Activated naive CD4-positive, alpha-beta T cell (primary cell): ENCODE data around the gene MKLN1.
"Not testable (repeated sequence)": the region's sequence is repeated elsewhere in the genome, so short reads cannot be mapped to it uniquely, and the experiment has no call there.

ENCODE experiments used
- DNase-seq, 4 experiments: peaks; one replicate each; lab custom pipeline; 2025; lab: John Stamatoyannopoulos, UW

MKLN1 gene

DNA sequence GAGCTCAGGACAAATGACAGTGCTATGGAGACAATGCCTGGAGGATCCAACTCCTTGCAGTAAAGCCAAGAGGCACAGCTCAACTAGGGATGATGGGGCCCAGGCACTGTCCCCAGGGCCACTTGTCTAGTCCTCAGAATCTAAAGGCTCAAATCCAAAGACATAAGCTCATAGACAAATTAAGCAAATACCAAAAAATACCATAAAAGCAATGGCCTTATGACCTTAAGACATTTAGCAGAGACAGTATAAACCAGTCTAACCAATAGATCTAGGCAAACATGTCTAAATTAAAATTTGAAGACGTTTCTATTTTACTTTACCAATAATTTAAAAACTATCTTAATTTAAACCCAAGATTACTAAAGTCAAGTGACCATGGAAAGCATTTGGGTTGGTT is 14.8 kb upstream of the MKLN1 start:
- DNase-seq: no peak

DNA sequence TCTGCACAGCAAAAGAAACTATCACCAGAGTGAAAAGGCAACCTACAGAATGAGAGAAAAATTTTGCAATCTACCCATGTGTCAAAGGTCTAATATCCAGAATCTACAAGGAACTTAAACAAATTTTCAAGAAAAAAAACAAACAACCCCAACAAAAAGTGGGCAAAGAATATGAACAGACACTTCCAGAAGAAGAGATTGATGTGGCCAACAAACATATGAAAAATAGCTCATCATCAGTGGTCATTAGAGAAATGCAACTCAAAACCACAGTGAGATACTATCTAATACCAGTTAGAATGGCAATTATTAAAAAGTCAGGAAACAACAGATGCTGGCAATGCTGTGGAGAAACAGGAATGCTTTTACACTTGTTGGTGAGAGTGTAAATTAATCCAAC is 7.1 kb upstream of the MKLN1 start:
- no peak for DNase-seq

DNA sequence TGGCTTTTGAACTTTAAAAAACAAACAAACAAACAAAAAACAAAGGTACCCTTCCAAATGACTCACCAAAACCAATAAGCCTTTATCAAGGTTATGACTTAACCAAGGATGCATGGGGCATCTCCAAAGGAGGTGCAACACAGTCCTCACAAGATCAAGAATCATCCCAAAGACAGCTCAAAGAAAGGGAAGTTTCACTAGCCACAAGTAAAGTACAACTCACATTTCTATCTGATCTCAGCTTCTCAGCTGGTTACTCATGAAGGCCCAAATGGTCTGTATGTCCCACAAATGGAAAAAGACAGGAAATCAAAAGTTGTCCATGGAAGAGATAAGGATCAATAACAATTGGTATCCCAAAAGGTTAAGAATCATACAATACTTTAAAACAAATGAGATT is 6.0 kb upstream of the MKLN1 start:
- DNase-seq: no peak

DNA sequence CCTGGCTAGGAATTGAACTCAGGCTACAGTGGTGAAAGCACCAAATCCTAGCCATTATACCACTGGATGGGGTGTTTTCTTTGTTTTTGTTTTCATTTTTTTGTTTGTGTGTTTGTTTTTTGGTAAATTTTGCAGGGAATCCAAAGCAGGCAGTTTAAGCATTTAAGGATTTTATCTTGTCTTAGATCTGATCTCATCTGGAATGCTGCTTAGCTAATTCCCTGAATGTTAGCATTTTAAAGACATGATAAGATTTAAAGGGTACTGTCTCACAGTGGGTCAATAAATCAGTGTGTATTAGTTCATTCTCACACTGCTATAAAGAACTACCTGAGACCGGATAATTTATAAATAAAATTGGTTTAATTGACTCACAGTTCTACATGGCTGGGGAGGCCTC is 5.6 kb upstream of the MKLN1 start:
- DNase-seq: no peak

DNA sequence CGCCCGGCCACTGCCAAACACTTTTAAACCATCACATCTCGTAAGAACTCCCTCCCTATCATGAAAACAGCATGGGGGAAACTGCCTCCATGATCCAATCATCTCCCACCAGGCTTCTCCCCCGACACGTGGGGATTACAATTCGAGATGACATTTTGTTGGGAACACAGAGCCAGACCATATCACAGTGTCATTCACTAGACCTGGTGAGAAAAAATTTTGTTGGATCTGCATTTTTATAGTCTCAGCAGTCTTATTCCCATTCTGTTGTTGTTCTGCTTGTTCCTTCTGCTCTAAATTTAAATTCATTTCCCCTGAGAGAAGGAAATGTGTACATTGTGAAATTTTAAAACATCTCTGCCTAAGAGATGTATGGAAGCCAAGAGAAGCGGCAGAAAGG is 4.8 kb upstream of the MKLN1 start:
- no peak for DNase-seq

DNA sequence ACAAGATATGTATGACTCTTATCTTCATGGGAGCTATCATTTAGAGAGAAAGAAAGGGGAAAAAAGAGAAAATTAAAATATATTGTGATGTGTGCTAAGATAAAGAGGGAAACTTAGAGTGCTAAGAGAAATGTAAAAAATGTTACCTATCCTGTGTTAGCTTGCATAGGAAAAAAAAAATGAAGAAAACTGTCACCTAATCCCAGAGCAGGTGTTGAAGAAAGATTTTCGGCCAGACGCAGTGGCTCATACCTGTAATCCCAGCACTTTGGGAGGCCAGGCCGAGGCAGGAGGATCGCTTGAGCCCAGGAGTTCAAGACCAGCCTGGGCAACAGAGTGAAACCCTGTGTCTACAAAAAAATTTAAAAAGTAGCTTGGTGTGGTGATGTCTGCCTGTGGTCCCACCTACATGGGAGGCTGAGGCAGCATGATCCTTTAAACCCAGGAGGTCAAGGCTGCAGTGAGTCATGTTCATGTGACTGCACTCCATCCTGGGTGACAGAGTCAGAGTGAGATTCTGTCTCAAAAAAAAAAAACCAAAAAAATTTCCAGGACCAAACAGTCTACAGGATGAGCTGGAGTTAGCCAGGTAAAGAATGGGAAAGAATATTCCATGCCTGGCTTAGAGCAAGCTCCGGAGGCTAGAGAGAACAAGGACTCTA is 2.4 kb upstream of the MKLN1 start:
- DNase-seq: no peak

DNA sequence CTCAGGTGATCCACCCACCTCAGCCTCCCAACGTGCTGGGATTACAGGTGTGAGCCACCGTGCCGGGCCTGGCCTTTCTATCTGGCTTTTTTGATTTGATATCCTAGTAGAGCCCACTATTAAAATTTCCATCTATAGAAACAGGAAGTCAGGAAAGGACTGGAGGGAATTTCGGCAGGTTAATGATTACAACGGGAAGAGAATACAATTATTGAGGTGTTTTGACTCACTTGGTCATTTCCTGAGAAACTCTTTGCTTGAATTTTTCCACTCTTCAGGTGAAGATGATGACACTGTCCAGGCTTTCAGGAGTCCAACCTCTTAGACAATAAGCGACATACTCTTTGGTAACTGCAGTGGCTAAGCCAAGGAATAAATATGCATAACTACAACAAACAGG is 1.1 kb upstream of the MKLN1 start:
- no peak for DNase-seq

DNA sequence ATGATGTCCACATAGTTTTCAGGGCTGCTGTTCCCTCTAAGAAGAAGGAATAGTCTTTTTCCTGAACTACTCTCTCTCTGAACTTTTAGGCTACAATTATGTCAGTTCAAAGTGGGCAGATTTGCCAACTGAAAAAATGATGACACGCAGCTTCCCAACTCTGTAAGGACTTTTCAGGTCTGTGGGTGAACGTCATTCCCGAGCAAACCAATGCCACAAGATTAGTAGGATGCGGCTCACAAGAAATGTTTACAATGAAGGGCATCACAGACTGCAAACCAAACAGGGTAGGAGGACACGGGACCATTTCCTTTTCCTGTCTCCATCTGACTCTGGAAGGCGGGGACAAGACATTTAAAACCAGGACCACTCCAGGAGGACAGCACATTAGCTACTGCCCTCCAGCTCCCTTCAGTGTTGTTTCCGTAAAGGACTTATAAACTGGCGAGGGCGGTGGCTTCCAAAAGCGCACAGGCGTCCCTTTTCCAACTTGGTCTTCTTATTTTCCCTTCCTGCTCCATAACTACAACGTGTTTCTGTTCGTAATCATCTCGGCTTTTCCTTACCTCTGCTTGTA is 539 bp upstream of the MKLN1 start:
- no peak for DNase-seq

DNA sequence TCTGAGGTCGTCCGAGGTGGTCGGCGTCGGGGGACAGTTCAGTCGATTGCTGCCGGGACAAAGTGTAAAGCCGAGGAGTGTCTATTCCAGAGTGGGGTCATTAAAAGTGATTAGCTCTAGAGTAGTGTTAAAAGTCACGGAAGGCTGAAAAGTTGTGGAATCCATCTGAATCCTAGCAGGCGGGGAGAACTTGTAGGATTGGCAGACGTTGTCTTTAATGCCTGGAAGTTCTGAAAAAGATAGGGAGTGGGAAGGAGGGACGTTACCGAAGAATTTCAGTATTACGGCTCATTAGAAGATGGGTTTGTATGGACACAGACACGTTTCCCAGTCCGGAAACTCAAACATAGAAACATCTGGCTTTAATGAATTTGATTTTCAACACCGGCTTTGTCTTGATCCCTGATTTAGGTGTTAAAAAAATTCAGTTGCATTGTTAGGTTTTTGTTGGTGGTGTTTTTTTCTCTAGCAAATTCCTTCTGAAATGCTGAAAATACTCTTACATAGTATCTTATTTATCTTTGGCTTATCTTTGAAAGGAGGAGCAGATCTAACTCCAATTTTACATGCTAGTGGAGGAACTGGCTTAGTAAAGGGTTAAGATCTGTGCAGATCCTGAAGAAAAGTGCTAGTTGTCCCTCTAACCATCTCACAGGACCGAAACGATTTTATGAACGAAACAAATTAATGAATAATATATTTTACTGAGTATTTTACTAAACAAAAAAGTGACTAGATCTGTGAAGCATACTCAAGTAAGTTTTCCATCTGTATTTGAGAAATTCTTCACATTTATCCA is 900 bp downstream of the MKLN1 start:
- DNase-seq: no peak

DNA sequence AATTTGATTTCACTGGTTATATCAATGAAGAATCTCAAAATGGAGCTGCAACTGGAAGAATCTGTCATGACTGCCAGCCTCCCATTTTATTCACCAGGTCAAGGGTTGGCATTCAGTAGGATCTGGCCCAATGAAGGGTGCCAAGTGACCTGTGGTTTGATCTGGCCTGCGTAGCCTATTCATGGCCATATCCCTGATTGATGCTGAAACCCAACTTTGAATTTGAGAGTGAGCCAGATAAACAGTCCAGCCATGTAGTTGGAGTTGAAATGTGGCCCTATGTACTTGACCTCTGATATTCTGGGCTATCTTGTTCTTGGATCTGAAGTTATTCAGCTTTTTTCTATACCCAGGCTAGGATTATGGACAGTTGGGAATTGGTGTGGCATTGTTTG is 1.5 kb downstream of the MKLN1 start:
- DNase-seq: no peak

DNA sequence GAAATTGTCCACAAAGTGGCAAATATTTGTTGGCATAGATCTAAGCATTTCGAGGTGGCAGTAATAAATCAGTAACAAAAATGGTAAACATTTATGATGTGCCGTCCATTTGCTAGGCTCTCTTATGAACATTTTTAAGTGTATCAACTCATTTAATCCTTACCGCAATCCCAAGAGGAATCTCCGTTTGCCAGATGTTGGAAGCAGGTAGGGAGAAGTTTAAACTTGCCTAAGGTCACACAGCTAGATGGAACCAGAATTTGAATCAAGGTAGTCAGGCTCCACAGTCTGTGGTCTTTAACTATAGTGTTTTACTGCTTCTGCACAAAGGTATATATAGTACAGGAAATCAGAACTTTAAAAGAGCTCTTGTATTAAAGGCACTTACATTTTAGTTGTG is 2.6 kb downstream of the MKLN1 start:
- DNase-seq: no peak

DNA sequence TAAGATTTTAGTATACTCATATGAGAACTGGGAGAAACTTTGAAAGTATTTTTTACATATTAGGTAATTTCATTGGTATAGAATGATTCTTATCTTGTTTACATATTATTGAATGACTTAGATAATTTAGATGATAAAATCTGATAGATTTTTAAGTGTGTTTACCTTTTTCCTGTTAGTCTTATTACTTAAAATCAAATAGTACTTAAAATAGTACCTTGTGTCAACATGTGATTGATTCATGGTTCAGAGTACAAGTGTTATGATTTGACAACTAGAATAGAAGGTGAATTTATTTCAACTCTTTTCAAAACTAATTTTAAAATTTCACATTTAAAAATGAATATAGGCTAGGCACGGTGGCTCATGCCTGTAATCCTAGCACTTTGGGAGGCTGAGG is 4.1 kb downstream of the MKLN1 start:
- DNase-seq: no peak

DNA sequence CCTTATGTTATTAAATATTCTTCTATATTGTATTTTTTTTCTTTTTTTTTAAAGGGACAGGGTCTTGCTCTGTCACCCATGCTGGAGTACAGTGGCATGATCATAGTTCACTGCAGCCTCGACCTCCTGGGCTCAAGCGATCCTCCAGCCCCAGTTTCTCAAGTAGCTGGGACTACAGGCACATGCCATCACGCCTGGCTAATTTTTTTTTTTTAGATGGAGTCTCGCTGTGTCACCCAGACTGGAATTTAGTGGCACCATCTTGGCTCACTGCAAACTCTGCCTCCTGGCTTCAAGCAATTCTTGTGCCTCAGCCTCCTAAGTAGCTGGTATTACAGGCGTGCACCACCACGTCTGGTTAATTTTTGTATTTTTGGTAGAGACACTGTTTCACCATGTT is 5.1 kb downstream of the MKLN1 start:
- DNase-seq: not testable (repeated sequence)

DNA sequence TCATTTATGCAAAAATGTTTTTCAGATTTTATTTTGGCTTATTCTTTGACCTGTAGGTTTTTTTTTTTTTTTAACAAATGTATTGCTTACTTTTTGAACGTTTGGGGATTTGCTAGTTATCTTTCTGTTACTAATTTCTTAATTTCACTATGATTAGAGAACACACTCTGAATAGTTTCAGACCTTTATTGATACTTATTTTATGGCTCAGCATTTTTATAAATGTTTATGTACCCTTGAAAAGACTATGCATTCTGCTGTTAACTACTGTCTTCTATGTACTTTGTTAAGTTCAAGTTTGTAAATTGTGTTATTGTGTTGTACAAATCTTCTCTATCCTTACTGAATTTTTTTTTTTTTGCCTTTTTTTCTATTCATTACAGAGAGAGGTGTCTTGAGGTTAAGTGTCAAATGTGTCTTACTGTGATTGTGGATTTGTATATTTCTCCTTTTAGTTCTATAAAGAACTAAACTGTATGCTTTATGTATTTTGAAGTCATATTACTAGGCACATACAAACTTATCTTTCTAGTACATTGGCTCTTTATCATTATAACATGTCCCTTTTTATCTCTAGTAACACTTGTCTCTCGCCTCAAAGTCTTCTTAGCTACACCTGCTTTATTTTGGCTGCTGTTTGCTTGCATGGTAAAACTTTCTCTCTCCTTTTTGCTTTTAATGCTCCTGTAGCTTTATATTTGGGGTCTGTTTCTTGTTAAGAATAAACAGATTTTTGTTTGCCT is 8.1 kb downstream of the MKLN1 start:
- DNase-seq: no peak

DNA sequence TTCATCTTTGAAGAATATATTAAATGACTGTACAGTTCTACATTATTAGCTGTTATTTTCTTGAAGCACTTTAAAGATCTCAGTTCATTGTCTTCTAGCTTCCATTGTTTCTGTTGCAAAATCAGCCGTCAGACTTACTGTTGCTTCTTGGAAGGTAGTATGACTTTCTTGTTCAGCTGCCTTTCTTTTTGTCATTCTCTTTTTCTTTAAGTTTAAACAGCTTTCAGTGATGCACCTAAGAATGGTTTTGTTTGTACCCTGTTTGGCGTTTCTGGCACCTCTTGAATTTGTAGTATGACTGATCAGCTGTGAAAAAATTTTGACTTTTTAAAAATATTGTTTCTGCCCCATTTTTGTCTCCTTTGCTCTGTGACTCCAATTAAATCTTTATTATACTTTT is 9.3 kb downstream of the MKLN1 start:
- no peak for DNase-seq

DNA sequence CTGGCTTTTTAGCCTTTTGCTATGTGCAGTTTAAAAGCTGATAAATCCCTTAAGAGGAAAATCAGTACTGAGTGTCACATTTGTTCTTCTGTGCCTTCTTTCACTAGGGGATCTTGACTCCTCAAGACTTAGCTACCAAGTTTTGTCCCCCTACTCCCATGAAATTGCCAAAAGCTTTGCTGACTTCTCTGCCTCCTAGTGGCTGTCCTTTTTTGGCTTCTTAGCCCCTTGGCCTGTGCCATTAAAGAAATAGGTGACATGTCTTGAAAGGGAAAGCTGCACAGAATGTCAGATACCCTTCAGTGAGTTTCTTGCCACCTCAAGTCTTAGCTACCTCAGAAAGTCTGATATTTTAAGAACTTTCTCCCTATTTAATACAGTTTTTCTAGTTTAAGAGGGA is 10.5 kb downstream of the MKLN1 start:
- no peak for DNase-seq

DNA sequence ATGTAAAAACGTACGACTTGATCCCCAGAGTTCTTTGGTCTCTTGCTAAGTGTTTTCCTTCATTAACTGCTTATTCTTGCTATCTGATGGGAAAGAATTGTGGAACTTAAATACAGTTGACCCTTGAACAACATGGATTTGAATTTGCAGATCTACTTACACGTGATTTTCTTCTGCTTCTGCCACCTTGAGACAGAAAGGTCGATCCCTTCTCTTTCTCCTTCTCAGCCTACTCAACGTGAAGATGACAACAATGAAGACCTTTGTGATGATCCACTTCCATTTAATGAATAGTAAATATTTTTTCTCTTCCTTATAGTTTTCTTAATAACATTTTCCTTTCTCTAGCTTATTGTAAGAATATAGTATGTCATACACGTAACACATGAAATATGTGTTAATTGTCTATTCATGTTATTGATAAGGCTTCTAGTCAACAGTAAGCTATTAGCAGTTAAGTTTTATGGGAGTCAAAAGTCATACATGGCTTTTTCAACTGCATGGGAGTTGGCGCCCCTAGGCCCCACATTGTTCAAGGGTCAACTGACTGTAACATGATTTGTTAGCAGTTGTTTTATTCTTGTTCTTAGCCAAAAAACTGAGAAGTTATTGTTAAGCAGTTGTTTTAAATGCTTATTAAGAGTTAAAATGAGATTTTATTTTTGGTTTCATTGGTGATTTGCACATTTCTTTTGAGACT is 11.2 kb downstream of the MKLN1 start:
- DNase-seq: no peak

DNA sequence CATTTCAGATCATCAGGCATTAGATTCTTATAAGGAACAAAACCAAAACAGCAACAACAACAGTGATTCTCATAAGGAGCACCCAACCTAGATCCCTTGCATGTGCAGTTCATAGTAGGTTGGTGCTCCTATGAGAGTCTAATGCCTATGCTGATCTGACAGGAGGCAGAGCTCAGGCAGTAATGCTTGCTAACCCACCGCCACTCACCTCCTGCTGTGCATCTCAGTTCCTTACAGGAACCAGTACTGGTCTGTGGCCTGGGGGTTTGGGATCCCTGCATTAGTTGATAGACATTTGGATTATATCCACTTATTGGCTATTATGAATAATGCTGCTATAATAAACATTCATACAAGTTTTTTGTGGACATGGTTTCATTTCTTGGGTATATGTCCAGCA is 14.0 kb downstream of the MKLN1 start:
- no peak for DNase-seq

DNA sequence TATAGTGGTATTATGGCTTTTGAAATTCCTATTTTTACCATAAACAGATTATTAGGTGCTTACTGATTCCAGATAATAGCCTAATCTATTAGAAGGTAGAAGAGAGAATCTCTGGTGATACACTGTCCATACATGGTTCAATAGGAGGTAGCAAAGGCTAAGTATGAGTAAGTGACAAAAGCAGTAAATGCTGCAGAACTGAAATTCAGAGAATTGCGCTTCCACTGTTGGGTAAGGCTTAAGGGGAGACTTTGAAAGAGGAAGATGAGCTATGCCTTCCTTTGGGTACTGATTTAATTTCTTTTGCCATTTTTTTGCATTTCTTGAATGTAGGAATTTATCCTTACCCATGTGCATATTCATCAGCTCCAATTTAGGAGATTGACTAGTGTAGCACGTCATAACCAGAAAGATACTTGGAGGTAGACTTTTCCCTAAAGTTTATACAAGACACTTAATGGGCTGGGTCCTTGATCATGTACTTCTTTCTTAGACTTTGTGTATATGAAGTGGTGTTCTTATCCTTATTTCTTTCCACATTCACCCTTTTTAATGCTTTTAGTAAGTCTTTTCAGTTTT is 15.3 kb downstream of the MKLN1 start:
- no peak for DNase-seq

DNA sequence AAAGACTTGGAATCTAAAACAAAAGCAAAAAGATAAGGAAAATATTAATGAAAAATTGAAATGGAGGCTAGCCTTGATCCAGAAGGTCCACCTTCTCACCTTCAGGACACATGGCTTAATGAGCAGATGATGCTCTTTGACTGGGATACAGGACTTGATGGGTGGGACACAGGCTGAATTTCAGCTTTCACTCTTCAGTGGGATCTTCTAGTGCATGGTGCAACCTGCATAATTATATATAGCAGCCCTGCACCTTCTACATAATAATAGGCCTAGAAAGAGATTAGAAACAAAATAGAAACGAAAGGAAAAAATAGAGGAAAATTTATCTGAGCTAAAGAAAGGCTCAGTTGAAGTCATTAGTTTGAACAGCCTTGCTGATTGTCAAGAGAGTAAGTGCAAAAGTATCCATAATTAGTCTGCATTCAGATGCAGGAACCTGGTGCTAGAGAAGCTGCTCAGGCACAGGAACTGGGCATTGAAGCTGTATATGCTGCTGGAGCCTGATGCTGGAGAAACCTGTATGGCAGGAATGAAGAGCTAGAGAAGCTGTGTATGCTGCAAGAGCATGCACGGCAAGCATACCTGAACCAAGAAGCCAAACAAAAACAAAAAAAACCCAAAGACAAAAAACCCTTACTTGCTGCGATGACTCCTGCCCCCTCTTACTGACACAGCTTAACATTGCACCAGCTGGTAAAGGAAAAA is 19.4 kb downstream of the MKLN1 start:
- no peak for DNase-seq

DNA sequence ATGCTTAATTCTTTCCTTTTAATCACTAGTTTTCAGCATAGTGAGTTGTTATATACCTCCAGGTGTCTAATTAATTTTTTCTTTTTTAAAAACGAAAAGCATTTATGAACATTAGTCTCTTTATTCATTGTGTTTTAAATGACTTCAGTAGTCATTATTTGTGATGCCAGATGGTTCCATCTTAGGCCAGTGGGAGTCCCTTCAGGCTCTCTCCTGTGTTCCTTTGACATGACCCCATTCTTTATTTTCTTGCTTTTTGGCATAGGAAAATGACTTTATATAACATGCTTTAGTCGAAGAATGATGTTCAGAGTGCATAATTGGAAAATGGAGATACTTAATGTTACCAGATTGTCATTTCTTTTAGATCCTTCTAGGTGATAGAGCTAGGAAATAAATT is 24.4 kb downstream of the MKLN1 start:
- no peak for DNase-seq
